Karpas-422 (cell line): Measurements from ENCODE around the gene FBXL17. TPM values are rescaled to one million over a fixed set of nuclear protein-coding genes. Genes with fewer than 3 reads are reported as not detected.
"Not testable (repeated sequence)": the region's sequence is repeated elsewhere in the genome, so short reads cannot be mapped to it uniquely, and the experiment has no call there.

ENCODE experiments used
- DNase-seq: peaks from one replicate; pipeline ENCODE4 v3.0.0-alpha.2; 2015
- H2AFZ ChIP-seq: fragments of 200-600 bp; sonication (generic); 2 replicates; pipeline ENCODE4 v1.6.1; 2014; ENCODE audit warnings: antibody characterized with exemption, low read length, mixed read lengths
- H3K27ac ChIP-seq: fragments of 200-600 bp; sonication (generic); 2 replicates; pipeline ENCODE4 v1.5.1; 2014; ENCODE audit warnings: mild to moderate bottlenecking, low read length, moderate library complexity
- H3K27me3 ChIP-seq: fragments of 200-600 bp; sonication (generic); 2 replicates; pipeline ENCODE4 v1.6.1; 2014; ENCODE audit warnings: low read length, mixed read lengths
- H3K36me3 ChIP-seq: fragments of 200-600 bp; sonication (generic); 2 replicates; pipeline ENCODE4 v1.6.1; 2014; ENCODE audit warnings: low read length, mixed read lengths; ENCODE audit not compliant: insufficient read depth
- H3K4me1 ChIP-seq: fragments of 200-600 bp; sonication (generic); 2 replicates; pipeline ENCODE4 v1.6.1; 2014; ENCODE audit warnings: mild to moderate bottlenecking, low read length, mixed read lengths
- H3K4me2 ChIP-seq: fragments of 200-600 bp; sonication (generic); 2 replicates; pipeline ENCODE4 v1.6.1; 2014; ENCODE audit warnings: low read length, low read depth, mild to moderate bottlenecking; ENCODE audit not compliant: poor library complexity, severe bottlenecking
- H3K4me3 ChIP-seq: fragments of 200-600 bp; sonication (generic); 2 replicates; pipeline ENCODE4 v1.5.1; 2014; ENCODE audit warnings: mild to moderate bottlenecking, antibody characterized with exemption, low read length, mixed read lengths
- H3K79me2 ChIP-seq: fragments of 200-600 bp; sonication (generic); 2 replicates; pipeline ENCODE4 v1.6.1; 2014; ENCODE audit warnings: mild to moderate bottlenecking, low read length, mixed read lengths
- H3K9ac ChIP-seq: fragments of 200-600 bp; sonication (generic); 2 replicates; pipeline ENCODE4 v1.6.0; 2014; ENCODE audit warnings: low read length
- H3K9me2 ChIP-seq: fragments of 200-600 bp; sonication (generic), shearing (Covaris generic); replicated peaks from 2 replicates; pipeline ENCODE4 v1.6.0; 2014; ENCODE audit warnings: mild to moderate bottlenecking, low read length, moderate library complexity; ENCODE audit not compliant: insufficient read depth
- H3K9me3 ChIP-seq: fragments of 300-700, 200-600 bp; sonication (generic); 2 replicates; pipeline ENCODE4 v1.6.1; 2014; ENCODE audit warnings: low read length, mixed read lengths
- H4K20me1 ChIP-seq: fragments of 200-600 bp; sonication (generic); 2 replicates; pipeline ENCODE4 v1.6.1; 2014; ENCODE audit warnings: mild to moderate bottlenecking, antibody characterized with exemption, low read length, low read depth; ENCODE audit not compliant: insufficient read depth
- total RNA-seq: library from RNA; depleted of rRNA; stranded (reverse); fragments of >200 nt; shearing (Covaris generic); gene quantifications from 2 replicates; pipeline ENCODE4 v1.2.3, GENCODE V29; 2014; ENCODE audit warnings: low replicate concordance

Gene FBXL17
- total RNA-seq, 1 experiment from 2014 or later = 26.9 TPM

GRCh38 chr5:108184940-108185339 is 197.0 kb downstream of the FBXL17 start:
- H3K4me1 ChIP-seq = no peaks in the 10 kb centered on the region
- no peaks in the 10 kb centered on the region for H3K36me3 ChIP-seq
- H3K27ac ChIP-seq = no peak overlapping the region
- no peak overlapping the region for H3K4me2 ChIP-seq
- no peaks in the 10 kb centered on the region for H4K20me1 ChIP-seq
- H3K4me3 ChIP-seq = no peak overlapping the region
- no peaks in the 10 kb centered on the region for H3K27me3 ChIP-seq
- H3K9me2 ChIP-seq = no peaks in the 10 kb centered on the region
- no peak overlapping the region for H2AFZ ChIP-seq
- H3K9ac ChIP-seq = no peak overlapping the region
- H3K9me3 ChIP-seq = no peaks in the 10 kb centered on the region
- H3K79me2 ChIP-seq = no peaks in the 10 kb centered on the region
- no peak for DNase-seq

GRCh38 chr5:108181975-108182374 is 199.9 kb downstream of the FBXL17 start:
- Histone ChIP-seq H3K9ac (no peak overlapping the region), H3K27ac (no peak overlapping the region), H2AFZ (no peak overlapping the region)

GRCh38 chr5:108174286-108174685 is 207.6 kb downstream of the FBXL17 start:
- no peaks in the 10 kb centered on the region for H3K79me2 ChIP-seq
- H2AFZ ChIP-seq = no peak overlapping the region
- no peaks in the 10 kb centered on the region for H3K27me3 ChIP-seq
- no peak overlapping the region for H3K27ac ChIP-seq
- H3K4me3 ChIP-seq = no peak overlapping the region
- H3K4me1 ChIP-seq = no peaks in the 10 kb centered on the region
- H3K4me2 ChIP-seq = no peak overlapping the region
- no peaks in the 10 kb centered on the region for H4K20me1 ChIP-seq
- no peak for DNase-seq
- H3K9ac ChIP-seq = no peak overlapping the region
- no peaks in the 10 kb centered on the region for H3K9me2 ChIP-seq
- no peaks in the 10 kb centered on the region for H3K36me3 ChIP-seq
- H3K9me3 ChIP-seq = no peaks in the 10 kb centered on the region

More at GRCh38 chr5:108181975-108182374, 199.9 kb downstream of the FBXL17 start:
- Histone ChIP-seq H3K36me3 (no peaks in the 10 kb centered on the region), H3K4me1 (no peaks in the 10 kb centered on the region), H3K9me3 (no peaks in the 10 kb centered on the region), H4K20me1 (no peaks in the 10 kb centered on the region), H3K4me2 (no peak overlapping the region), H3K27me3 (no peaks in the 10 kb centered on the region), H3K9me2 (no peaks in the 10 kb centered on the region), H3K79me2 (no peaks in the 10 kb centered on the region), H3K4me3 (no peak overlapping the region)
- DNase-seq = no peak

GRCh38 chr5:108171759-108172158 is 210.1 kb downstream of the FBXL17 start:
- no peaks in the 10 kb centered on the region for H3K4me1 ChIP-seq
- H3K4me3 ChIP-seq = no peak overlapping the region
- no peak overlapping the region for H3K9ac ChIP-seq
- H3K79me2 ChIP-seq = no peaks in the 10 kb centered on the region
- no peak overlapping the region for H3K27ac ChIP-seq
- no peak overlapping the region for H3K4me2 ChIP-seq
- no peaks in the 10 kb centered on the region for H3K36me3 ChIP-seq
- no peak for DNase-seq
- H3K27me3 ChIP-seq = no peaks in the 10 kb centered on the region
- no peak overlapping the region for H2AFZ ChIP-seq
- H3K9me2 ChIP-seq = no peaks in the 10 kb centered on the region
- no peaks in the 10 kb centered on the region for H4K20me1 ChIP-seq
- H3K9me3 ChIP-seq = no peaks in the 10 kb centered on the region

GRCh38 chr5:108168915-108169314 is 213.0 kb downstream of the FBXL17 start:
- H3K36me3 ChIP-seq = no peaks in the 10 kb centered on the region
- H3K4me1 ChIP-seq = no peaks in the 10 kb centered on the region
- no peak overlapping the region for H3K27ac ChIP-seq
- H3K9me3 ChIP-seq = no peaks in the 10 kb centered on the region
- no peaks in the 10 kb centered on the region for H4K20me1 ChIP-seq
- H3K4me2 ChIP-seq = no peak overlapping the region
- no peak for DNase-seq
- H2AFZ ChIP-seq = no peak overlapping the region
- H3K79me2 ChIP-seq = no peaks in the 10 kb centered on the region
- no peak overlapping the region for H3K9ac ChIP-seq
- H3K27me3 ChIP-seq = no peaks in the 10 kb centered on the region
- no peak overlapping the region for H3K4me3 ChIP-seq
- H3K9me2 ChIP-seq = no peaks in the 10 kb centered on the region

- Histone ChIP-seq H3K79me2 (no peaks in the 10 kb centered on the region), H3K36me3 (no peaks in the 10 kb centered on the region), H4K20me1 (no peaks in the 10 kb centered on the region), H3K27ac (no peak overlapping the region), H3K9me2 (no peaks in the 10 kb centered on the region), H3K4me1 (no peaks in the 10 kb centered on the region), H3K9ac (no peak overlapping the region), H2AFZ (no peak overlapping the region), H3K4me2 (no peak overlapping the region), H3K4me3 (no peak overlapping the region), H3K9me3 (no peaks in the 10 kb centered on the region), H3K27me3 (no peaks in the 10 kb centered on the region)
- no peak for DNase-seq
Measured at GRCh38 chr5:108167174-108167573, 214.7 kb downstream of the FBXL17 start.

GRCh38 chr5:108164574-108164973 is 217.3 kb downstream of the FBXL17 start:
- Histone ChIP-seq H3K79me2 (no peaks in the 10 kb centered on the region), H2AFZ (no peak overlapping the region), H3K9me2 (no peaks in the 10 kb centered on the region), H3K9me3 (no peaks in the 10 kb centered on the region), H3K4me1 (no peaks in the 10 kb centered on the region), H4K20me1 (no peaks in the 10 kb centered on the region), H3K4me2 (no peak overlapping the region), H3K36me3 (no peaks in the 10 kb centered on the region), H3K27me3 (no peaks in the 10 kb centered on the region), H3K9ac (no peak overlapping the region), H3K27ac (no peak overlapping the region), H3K4me3 (no peak overlapping the region)
- DNase-seq = no peak

- H3K4me2 ChIP-seq, H4K20me1 ChIP-seq, H3K27ac ChIP-seq, H3K36me3 ChIP-seq, H2AFZ ChIP-seq, H3K4me3 ChIP-seq, H3K9ac ChIP-seq, DNase-seq, H3K79me2 ChIP-seq, H3K4me1 ChIP-seq, H3K9me3 ChIP-seq, H3K9me2 ChIP-seq, H3K27me3 ChIP-seq: not testable (repeated sequence)
Measured at GRCh38 chr5:108152854-108153253, 229.0 kb downstream of the FBXL17 start.

- no peaks in the 10 kb centered on the region for H3K9me2 ChIP-seq
- no peak overlapping the region for H3K4me2 ChIP-seq
- H3K4me3 ChIP-seq = no peak overlapping the region
Measured at GRCh38 chr5:108149369-108149768, 232.5 kb downstream of the FBXL17 start.

More at GRCh38 chr5:108149369-108149768, 232.5 kb downstream of the FBXL17 start:
- H2AFZ ChIP-seq = no peak overlapping the region
- no peak for DNase-seq
- no peaks in the 10 kb centered on the region for H3K4me1 ChIP-seq
- H3K27ac ChIP-seq = no peak overlapping the region
- no peaks in the 10 kb centered on the region for H3K9me3 ChIP-seq
- no peaks in the 10 kb centered on the region for H3K27me3 ChIP-seq
- no peaks in the 10 kb centered on the region for H3K79me2 ChIP-seq
- H4K20me1 ChIP-seq = no peaks in the 10 kb centered on the region
- no peak overlapping the region for H3K9ac ChIP-seq
- no peaks in the 10 kb centered on the region for H3K36me3 ChIP-seq
